HG03097 (cell line): Measurements from ENCODE around the gene HSD17B8.

ENCODE experiments used
- ATAC-seq: cut with Tn5 transposase; IDR thresholded peaks from one replicate; pipeline ENCODE4 v1.9.1; 2021; ENCODE audit not compliant: unreplicated experiment, low FRiP score

HSD17B8 gene

GRCh38 chr6:33204415-33205190 is at the start of gene HSD17B8:
Gene HSD17B8 (plus strand): TSS chr6:33204655. CDS start chr6:33204669, 14 bp downstream.
- ATAC-seq: peak; percentile 32

GRCh38 chr6:33156561-33156960 is 47.9 kb upstream of the HSD17B8 start:
- ATAC-seq: no peak

GRCh38 chr6:33156964-33157363 is 47.5 kb upstream of the HSD17B8 start:
- ATAC-seq: no peak

GRCh38 chr6:33160096-33160495 is 44.4 kb upstream of the HSD17B8 start:
- ATAC-seq: no peak

- ATAC-seq: no peak
These were observed 43.6 kb upstream of the HSD17B8 start for GRCh38 chr6:33160728-33161344.

- ATAC-seq: peak; percentile 61
These were observed 42.8 kb upstream of the HSD17B8 start for GRCh38 chr6:33161354-33162331.

- no peak for ATAC-seq
These were observed 40.9 kb upstream of the HSD17B8 start for GRCh38 chr6:33163540-33163939.

- no peak for ATAC-seq
These were observed 40.3 kb upstream of the HSD17B8 start for GRCh38 chr6:33164176-33164575.

GRCh38 chr6:33164665-33165373 is 39.6 kb upstream of the HSD17B8 start:
- no peak for ATAC-seq

- no peak for ATAC-seq
These were observed 38.7 kb upstream of the HSD17B8 start for GRCh38 chr6:33165581-33166258.

GRCh38 chr6:33166363-33166762 is 38.1 kb upstream of the HSD17B8 start:
- no peak for ATAC-seq

- ATAC-seq: no peak
These were observed 37.6 kb upstream of the HSD17B8 start for GRCh38 chr6:33166811-33167210.

- ATAC-seq: no peak
These were observed 36.8 kb upstream of the HSD17B8 start for GRCh38 chr6:33167374-33168283.

- ATAC-seq: no peak
These were observed 36.2 kb upstream of the HSD17B8 start for GRCh38 chr6:33168284-33168601.

- ATAC-seq: no peak
These were observed 35.8 kb upstream of the HSD17B8 start for GRCh38 chr6:33168639-33169038.

- ATAC-seq: no peak
These were observed 34.9 kb upstream of the HSD17B8 start for GRCh38 chr6:33169291-33170175.

GRCh38 chr6:33170176-33171015 is 34.1 kb upstream of the HSD17B8 start:
- no peak for ATAC-seq
